Stimulated activated CD4-positive, alpha-beta T cell treated with anti-CD3 and anti-CD28 coated beads, Interleukin-15, amount 100 ng/mL, for 1 hour (primary cell): Measurements from ENCODE around the gene OBSCN.
"Not testable (repeated sequence)": the region's sequence is repeated elsewhere in the genome, so short reads cannot be mapped to it uniquely, and the experiment has no call there.

Experiments
- DNase-seq, 2 donors: peaks; one replicate each; pipeline ENCODE4 v3.0.0-alpha.2; 2020; ENCODE audit warnings: low read depth in 1 of 2, low spot score in 1 of 2

The OBSCN gene

GRCh38 chr1:228185641-228185965, 22.2 kb upstream of the OBSCN start:
- DNase-seq, result no peak

GRCh38 chr1:228188249-228188648, 19.6 kb upstream of the OBSCN start:
- DNase-seq, result not testable (repeated sequence)

GRCh38 chr1:228190182-228190581, 17.7 kb upstream of the OBSCN start:
- no peak for DNase-seq

- no peak for DNase-seq
Measured at GRCh38 chr1:228190778-228191177, 17.1 kb upstream of the OBSCN start.

- DNase-seq, result no peak
Measured at GRCh38 chr1:228194436-228194835, 13.4 kb upstream of the OBSCN start.

GRCh38 chr1:228194921-228195812, 12.7 kb upstream of the OBSCN start:
- DNase-seq, result no peak

GRCh38 chr1:228197555-228198147, 10.2 kb upstream of the OBSCN start:
- no peak for DNase-seq

GRCh38 chr1:228198977-228199590, 8.8 kb upstream of the OBSCN start:
- no peak for DNase-seq

- DNase-seq, result no peak
Measured at GRCh38 chr1:228204958-228205357, 2.9 kb upstream of the OBSCN start.

- no peak for DNase-seq
Measured at GRCh38 chr1:228205526-228206436, 2.1 kb upstream of the OBSCN start.

- DNase-seq, result no peak
Measured at GRCh38 chr1:228206582-228207351, 1.1 kb upstream of the OBSCN start.

- no peak for DNase-seq
Measured at GRCh38 chr1:228207381-228207810, 448 bp upstream of the OBSCN start.

- DNase-seq, result no peak
Measured at GRCh38 chr1:228208831-228209551, 1.1 kb downstream of the OBSCN start.

- DNase-seq, result no peak
Measured at GRCh38 chr1:228209657-228210056, 1.8 kb downstream of the OBSCN start.

GRCh38 chr1:228210076-228210651, 2.3 kb downstream of the OBSCN start:
- no peak for DNase-seq

- DNase-seq, result no peak
Measured at GRCh38 chr1:228210712-228211530, 3.1 kb downstream of the OBSCN start.

- no peak for DNase-seq
Measured at GRCh38 chr1:228211531-228212414, 3.9 kb downstream of the OBSCN start.
